Hematopoietic multipotent progenitor cell treated with erythropoietin and hydrocortisone succinate and interleukin-3 and kit ligand, for 8 days (in vitro differentiated cells): Measurements from ENCODE around the gene ADAMTS3.

ENCODE experiments used
- DNase-seq: peaks from one replicate; pipeline ENCODE4 v3.0.0-alpha.2; 2015

Gene ADAMTS3

GRCh38 chr4:72568959-72569718 lies at the start of gene ADAMTS3:
Gene ADAMTS3, minus strand, starts transcription at chr4:72569221. Its CDS starts 459 bp downstream, at chr4:72568762.
- DNase-seq: peak; percentile 82

- DNase-seq: no peak
Observed at GRCh38 chr4:72613959-72614358, 44.9 kb upstream of the ADAMTS3 start.

- no peak for DNase-seq
Observed at GRCh38 chr4:72606751-72607150, 37.7 kb upstream of the ADAMTS3 start.

GRCh38 chr4:72604324-72604723 lies 35.3 kb upstream of the ADAMTS3 start:
- no peak for DNase-seq

GRCh38 chr4:72602396-72603376 lies 33.7 kb upstream of the ADAMTS3 start:
- DNase-seq: no peak

- no peak for DNase-seq
Observed at GRCh38 chr4:72591547-72592454, 22.8 kb upstream of the ADAMTS3 start.

GRCh38 chr4:72587334-72587733 lies 18.3 kb upstream of the ADAMTS3 start:
- no peak for DNase-seq

- DNase-seq: no peak
Observed at GRCh38 chr4:72582853-72583252, 13.8 kb upstream of the ADAMTS3 start.

- DNase-seq: no peak
Observed at GRCh38 chr4:72577211-72577610, 8.2 kb upstream of the ADAMTS3 start.

GRCh38 chr4:72571337-72571736 lies 2.3 kb upstream of the ADAMTS3 start:
- no peak for DNase-seq

GRCh38 chr4:72569719-72570235 lies 756 bp upstream of the ADAMTS3 start:
- peak; percentile 92 for DNase-seq

GRCh38 chr4:72567821-72568675 lies 973 bp downstream of the ADAMTS3 start:
- peak; percentile 96 for DNase-seq

- no peak for DNase-seq
Observed at GRCh38 chr4:72567036-72567435, 2.0 kb downstream of the ADAMTS3 start.

- DNase-seq: no peak
Observed at GRCh38 chr4:72566464-72566972, 2.5 kb downstream of the ADAMTS3 start.

GRCh38 chr4:72564789-72565188 lies 4.2 kb downstream of the ADAMTS3 start:
- DNase-seq: no peak

GRCh38 chr4:72564184-72564583 lies 4.8 kb downstream of the ADAMTS3 start:
- DNase-seq: no peak

- no peak for DNase-seq
Observed at GRCh38 chr4:72558655-72559054, 10.4 kb downstream of the ADAMTS3 start.

- DNase-seq: no peak
Observed at GRCh38 chr4:72557021-72557420, 12.0 kb downstream of the ADAMTS3 start.

- DNase-seq: peak; percentile 82
Observed at GRCh38 chr4:72555377-72555831, 13.6 kb downstream of the ADAMTS3 start.

- DNase-seq: peak; percentile 65
Observed at GRCh38 chr4:72553540-72554337, 15.3 kb downstream of the ADAMTS3 start.
